Adrenal gland (tissue), 5 donors: ENCODE measurements around the gene ANKRD18B.

Experiments used
- CTCF ChIP-seq, 6 experiments: fragments of 450-650 bp in 4 of 6; fragments of 200-600 bp in 2 of 6; sonication (generic) in 1 of 6; IDR thresholded peaks; 1 replicate in 5 of 6; 2 replicates in 1 of 6; pipeline versions ENCODE4 v1.5.1 to v1.8.0; 2016 to 2021; ENCODE audit warnings: antibody characterized with exemption in 6 of 6, mild to moderate bottlenecking in 2 of 6, moderate library complexity in 1 of 6
- POLR2A ChIP-seq, 2 donors: fragments of 450-650 bp; IDR thresholded peaks; one replicate each; pipeline ENCODE4 v1.6.1; 2017; ENCODE audit warnings: antibody characterized with exemption in 2 of 2, mild to moderate bottlenecking in 2 of 2, moderate library complexity in 1 of 2
- donor health status: DM: no; HTN: no; CAD: no.

DNA sequence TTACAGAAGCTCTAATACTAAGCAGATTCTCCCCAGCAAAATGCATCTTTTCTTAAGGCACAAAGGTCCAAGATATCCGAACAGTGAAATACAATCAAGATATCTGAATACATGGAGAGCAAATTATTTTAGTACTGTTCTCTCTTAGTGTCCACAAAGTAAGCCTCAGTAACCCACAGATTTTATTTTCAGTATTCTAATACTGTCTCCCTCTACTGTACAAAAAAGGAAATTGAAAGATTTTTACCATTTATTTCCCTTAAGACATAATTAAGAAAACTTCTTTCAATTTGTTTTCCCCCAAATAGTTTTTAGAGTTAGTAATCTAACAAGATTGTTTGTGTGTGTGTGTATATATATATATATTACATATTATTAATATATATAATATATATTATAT is 25.7 kb upstream of the ANKRD18B start:
- peak in 1 of 6 experiments; percentile 34 for TF ChIP-seq CTCF (IDR thresholded peaks at IDR 0.05)
- TF ChIP-seq POLR2A (IDR thresholded peaks at IDR 0.05), result no peak
